H1 (cell line): ENCODE data around the gene SHANK2. TPM values are rescaled to one million over a fixed set of nuclear protein-coding genes. Genes with fewer than 3 reads are reported as not detected.

ENCODE experiments used
- CTCF ChIA-PET: fragments of 300-600 bp; sonication (Branson Sonifier 250); formaldehyde crosslinking; loops from one replicate; lab custom pipeline; 2021; ENCODE audit not compliant: partially characterized antibody; lab: Charles Lee
- POLR2A ChIA-PET: fragments of 300-600 bp; sonication (Branson Sonifier 250); formaldehyde crosslinking; loops from one replicate; lab custom pipeline; 2021; ENCODE audit warnings: inconsistent platforms; ENCODE audit not compliant: partially characterized antibody; lab: Charles Lee
- DNase-seq, 2 experiments: peaks; one replicate each; pipeline versions ENCODE4 v3.0.0 to v3.0.0-alpha.2; 2010 to 2022; ENCODE audit warnings: low spot score in 2 of 2, low read depth in 1 of 2, mixed read lengths in 1 of 2
- FAIRE-seq: peaks from 2 replicates; lab custom pipeline; 2011; peaks lifted over from hg19 to GRCh38; lab: Jason Lieb, UNC
- H2AFZ ChIP-seq: 2 replicates; pipeline ENCODE4 v1.8.1; 2012; ENCODE audit warnings: low read length, inconsistent platforms
- H2AK5ac ChIP-seq: 2 replicates; pipeline ENCODE4 v1.6.1; 2013; ENCODE audit warnings: low read depth, low read length
- H2BK120ac ChIP-seq: replicated peaks from 2 replicates; pipeline ENCODE3; 2013; ENCODE audit warnings: low read depth, low read length, inconsistent platforms
- H2BK12ac ChIP-seq: 2 replicates; pipeline ENCODE4 v1.6.1; 2013; ENCODE audit warnings: low read depth, low read length
- H2BK15ac ChIP-seq: 2 replicates; pipeline ENCODE4 v1.6.1; 2013; ENCODE audit warnings: low read length
- H2BK20ac ChIP-seq: 2 replicates; pipeline ENCODE4 v1.6.1; 2013; ENCODE audit warnings: low read length
- H2BK5ac ChIP-seq: 2 replicates; pipeline ENCODE4 v1.6.1; 2013; ENCODE audit warnings: low read depth, low read length
- H3K14ac ChIP-seq: 2 replicates; pipeline ENCODE4 v1.6.1; 2013; ENCODE audit warnings: inconsistent platforms; ENCODE audit not compliant: insufficient read length
- H3K18ac ChIP-seq: 2 replicates; pipeline ENCODE4 v1.6.1; 2013; ENCODE audit warnings: low read length; ENCODE audit errors: extremely low read depth
- H3K23ac ChIP-seq: 2 replicates; pipeline ENCODE4 v1.6.1; 2013; ENCODE audit warnings: inconsistent platforms; ENCODE audit not compliant: insufficient read length
- H3K23me2 ChIP-seq: 2 replicates; pipeline ENCODE4 v1.6.1; 2013; ENCODE audit warnings: low read depth, low read length
- H3K27ac ChIP-seq: 2 replicates; pipeline ENCODE4 v1.6.1; 2011; ENCODE audit warnings: low read depth, low read length, inconsistent platforms
- H3K27me3 ChIP-seq, 4 experiments: replicated peaks in 1 of 4; 1 replicate in 1 of 4; 2 replicates in 3 of 4; pipeline versions ENCODE4 v1.6.1 to v1.8.1; 2011 to 2013; ENCODE audit warnings: low read length in 3 of 4, mild to moderate bottlenecking in 3 of 4, inconsistent platforms in 2 of 4, mixed read lengths in 2 of 4, moderate library complexity in 1 of 4; ENCODE audit not compliant: control insufficient read depth in 3 of 4, insufficient read depth in 3 of 4; ENCODE audit errors: extremely low read depth in 1 of 4
- H3K36me3 ChIP-seq, 4 experiments: 2 replicates each; pipeline versions ENCODE4 v1.6.1 to v1.8.1; 2011 to 2013; ENCODE audit warnings: mild to moderate bottlenecking in 4 of 4, low read length in 3 of 4, moderate library complexity in 2 of 4, control low read depth in 1 of 4, inconsistent platforms in 1 of 4; ENCODE audit not compliant: insufficient read depth in 4 of 4, control insufficient read depth in 2 of 4
- H3K4ac ChIP-seq: replicated peaks from 2 replicates; pipeline ENCODE3; 2013; ENCODE audit warnings: low read length, low read depth, mixed read lengths, inconsistent platforms; ENCODE audit not compliant: insufficient read length
- H3K4me1 ChIP-seq, 4 experiments: replicated peaks in 1 of 4; 1 replicate in 1 of 4; 2 replicates in 3 of 4; pipeline versions ENCODE4 v1.6.1 to v1.8.1; 2011 to 2013; ENCODE audit warnings: low read length in 3 of 4, inconsistent platforms in 2 of 4, mixed read lengths in 1 of 4; ENCODE audit not compliant: insufficient read depth in 4 of 4, control insufficient read depth in 3 of 4
- H3K4me2 ChIP-seq, 2 experiments: 2 replicates each; pipeline versions ENCODE4 v1.6.1 to v1.8.1; 2011 to 2013; ENCODE audit warnings: low read depth in 2 of 2, low read length in 2 of 2, control low read depth in 1 of 2, inconsistent platforms in 1 of 2, mild to moderate bottlenecking in 1 of 2; ENCODE audit not compliant: insufficient read depth in 1 of 2
- H3K4me3 ChIP-seq, 4 experiments: fragments of 200-600, 300-600 bp in 1 of 4; sonication (generic), shearing (Covaris generic), sonication (Bioruptor Twin) in 1 of 4; 2 replicates each; pipeline versions ENCODE4 v1.5.1 to v1.8.1; 2011 to 2016; ENCODE audit warnings: low read length in 4 of 4, low read depth in 3 of 4, control low read depth in 2 of 4, inconsistent platforms in 2 of 4, mild to moderate bottlenecking in 2 of 4, mixed read lengths in 1 of 4, moderate library complexity in 1 of 4; ENCODE audit not compliant: insufficient read depth in 2 of 4; ENCODE audit errors: extremely low read depth in 1 of 4
- H3K56ac ChIP-seq: replicated peaks from 2 replicates; pipeline ENCODE3; 2013; ENCODE audit warnings: low read depth, mild to moderate bottlenecking, mixed read lengths, low read length, inconsistent platforms; ENCODE audit not compliant: insufficient read length
- H3K79me1 ChIP-seq: 2 replicates; pipeline ENCODE4 v1.6.1; 2013; ENCODE audit warnings: low read depth, low read length, control low read depth
- H3K79me2 ChIP-seq, 2 experiments: 2 replicates each; pipeline versions ENCODE4 v1.6.1 to v1.8.1; 2012 to 2013; ENCODE audit warnings: low read length in 2 of 2, mild to moderate bottlenecking in 2 of 2, inconsistent platforms in 1 of 2; ENCODE audit not compliant: insufficient read depth in 2 of 2, control insufficient read depth in 1 of 2
- H3K9ac ChIP-seq, 4 experiments: replicated peaks in 1 of 4; 1 replicate in 1 of 4; 2 replicates in 3 of 4; pipeline versions ENCODE4 v1.6.1 to v1.8.1; 2011 to 2013; ENCODE audit warnings: low read depth in 3 of 4, low read length in 3 of 4, control low read depth in 2 of 4, mild to moderate bottlenecking in 2 of 4, moderate library complexity in 2 of 4, inconsistent platforms in 1 of 4; ENCODE audit errors: extremely low read depth in 1 of 4
- H3K9me3 ChIP-seq, 2 experiments: 2 replicates each; pipeline versions ENCODE4 v1.6.1 to v1.8.1; 2012 to 2013; ENCODE audit warnings: mild to moderate bottlenecking in 2 of 2, moderate library complexity in 2 of 2, control low read depth in 1 of 2, inconsistent platforms in 1 of 2, low read depth in 1 of 2, low read length in 1 of 2, mixed read lengths in 1 of 2; ENCODE audit not compliant: insufficient read depth in 2 of 2
- H4K20me1 ChIP-seq, 2 experiments: replicated peaks in 1 of 2; 2 replicates each; pipeline versions ENCODE3 to v1.8.1; 2011 to 2013; ENCODE audit warnings: inconsistent platforms in 2 of 2, low read length in 2 of 2, mild to moderate bottlenecking in 1 of 2; ENCODE audit not compliant: insufficient read depth in 2 of 2, control insufficient read depth in 1 of 2
- H4K5ac ChIP-seq: 2 replicates; pipeline ENCODE4 v1.6.1; 2013; ENCODE audit warnings: low read length, low read depth, mixed read lengths, inconsistent platforms; ENCODE audit not compliant: insufficient read length
- H4K8ac ChIP-seq: 2 replicates; pipeline ENCODE4 v1.8.0; 2013; ENCODE audit warnings: mild to moderate bottlenecking, moderate library complexity, low read length, inconsistent platforms; ENCODE audit not compliant: insufficient read depth; ENCODE audit errors: extremely low read depth
- H4K91ac ChIP-seq: replicated peaks from 2 replicates; pipeline ENCODE3; 2013; ENCODE audit warnings: low read length, mixed read lengths, inconsistent platforms; ENCODE audit not compliant: insufficient read length
- CBX5 ChIP-seq: fragments of 300-800, 300-1000 bp; sonication (generic); IDR thresholded peaks from 2 replicates; pipeline ENCODE4 v1.7.1; 2016; ENCODE audit warnings: antibody characterized with exemption, low read length, low read depth
- GABPA ChIP-seq: IDR thresholded peaks from 2 replicates; pipeline ENCODE4 v1.6.1; 2011; ENCODE audit warnings: mild to moderate bottlenecking, low read length, moderate library complexity, borderline replicate concordance; ENCODE audit not compliant: insufficient read depth
- JUN ChIP-seq: IDR thresholded peaks from 2 replicates; pipeline ENCODE4 v1.6.1; 2011; ENCODE audit warnings: low read depth, mild to moderate bottlenecking, improper control_type of control experiment, low read length
- KDM1A ChIP-seq: fragments of 200-600, 300-600 bp; sonication (generic); IDR thresholded peaks from 2 replicates; pipeline ENCODE4 v1.7.1; 2016; ENCODE audit warnings: mild to moderate bottlenecking, low read length, borderline replicate concordance
- NANOG ChIP-seq: IDR thresholded peaks from 2 replicates; pipeline ENCODE4 v1.6.1; 2011; ENCODE audit warnings: low read length, low read depth, mild to moderate bottlenecking, inconsistent platforms; ENCODE audit not compliant: insufficient read depth, poor library complexity, severe bottlenecking
- RNF2 ChIP-seq: fragments of 200-900, 300-1000 bp; sonication (generic); IDR thresholded peaks from 2 replicates; pipeline ENCODE4 v1.7.1; 2016; ENCODE audit warnings: borderline replicate concordance, low read depth, mild to moderate bottlenecking, antibody characterized with exemption, low read length; ENCODE audit not compliant: poor library complexity, severe bottlenecking; ENCODE audit errors: missing control alignments
- SIN3A ChIP-seq, 2 experiments: IDR thresholded peaks in 1 of 2; conservative IDR thresholded peaks in 1 of 2; 2 replicates each; pipeline ENCODE4 v1.6.1; 2011 to 2012; ENCODE audit warnings: low read length in 2 of 2, improper control_type of control experiment in 1 of 2, low read depth in 1 of 2, mild to moderate bottlenecking in 1 of 2
- ZNF274 ChIP-seq: IDR thresholded peaks from 2 replicates; pipeline ENCODE4 v1.7.0; 2012; ENCODE audit warnings: low read length, borderline replicate concordance; ENCODE audit errors: extremely low read depth
- WGBS, 2 experiments: shearing (Covaris generic) in 1 of 2; methylation state at CpG; one replicate each; pipeline versions ENCODE4 v1.1.6 to v1.1.7; 2013 to 2015; ENCODE audit warnings: low lambda C conversion rate in 2 of 2, mixed read lengths in 2 of 2, inconsistent platforms in 1 of 2, low coverage in 1 of 2, missing lambda C conversion rate in 1 of 2; ENCODE audit not compliant: insufficient replicate concordance in 2 of 2, insufficient coverage in 1 of 2, insufficient read length in 1 of 2; ENCODE audit errors: extremely low coverage in 1 of 2, missing lambda C conversion rate in 1 of 2; 5-methylcytosine and 5-hydroxymethylcytosine counted together
- polyA plus RNA-seq, 7 experiments: library from polyadenylated mRNA; depleted of rRNA in 3 of 7; stranded (reverse) in 5 of 7; unstranded in 2 of 7; fragments of >200 nt in 5 of 7; fragments of 200-250 nt in 2 of 7; gene quantifications; 1 replicate in 5 of 7; 2 replicates in 1 of 7; 4 replicates in 1 of 7; pipeline versions ENCODE4 v1.2.1 to v1.2.3, GENCODE V29; 2011 to 2013; ENCODE audit warnings: missing spikeins in 2 of 7, mixed read lengths in 2 of 7
- total RNA-seq: library from RNA; stranded (reverse); fragmentation: NEBNext Ultra II Directional; extraction: Animal tissue kit (Norgen Biotek cat#: 25700); gene quantifications from 2 replicates; pipeline ENCODE4 v1.2.1, GENCODE V29; 2021
- TF ChIP-seq, protein P1 (sequence below): IDR thresholded peaks from 2 replicates; pipeline ENCODE4 v1.6.1; 2011; ENCODE audit warnings: low read depth, mild to moderate bottlenecking, low read length; ENCODE audit not compliant: insufficient read depth

Gene SHANK2
- total and polyA plus RNA-seq, 2 of the 8 experiments (the other 6 are each of a cell fraction or from before 2014, with no cell fraction given): 10.1 to 54.2 TPM

DNA sequence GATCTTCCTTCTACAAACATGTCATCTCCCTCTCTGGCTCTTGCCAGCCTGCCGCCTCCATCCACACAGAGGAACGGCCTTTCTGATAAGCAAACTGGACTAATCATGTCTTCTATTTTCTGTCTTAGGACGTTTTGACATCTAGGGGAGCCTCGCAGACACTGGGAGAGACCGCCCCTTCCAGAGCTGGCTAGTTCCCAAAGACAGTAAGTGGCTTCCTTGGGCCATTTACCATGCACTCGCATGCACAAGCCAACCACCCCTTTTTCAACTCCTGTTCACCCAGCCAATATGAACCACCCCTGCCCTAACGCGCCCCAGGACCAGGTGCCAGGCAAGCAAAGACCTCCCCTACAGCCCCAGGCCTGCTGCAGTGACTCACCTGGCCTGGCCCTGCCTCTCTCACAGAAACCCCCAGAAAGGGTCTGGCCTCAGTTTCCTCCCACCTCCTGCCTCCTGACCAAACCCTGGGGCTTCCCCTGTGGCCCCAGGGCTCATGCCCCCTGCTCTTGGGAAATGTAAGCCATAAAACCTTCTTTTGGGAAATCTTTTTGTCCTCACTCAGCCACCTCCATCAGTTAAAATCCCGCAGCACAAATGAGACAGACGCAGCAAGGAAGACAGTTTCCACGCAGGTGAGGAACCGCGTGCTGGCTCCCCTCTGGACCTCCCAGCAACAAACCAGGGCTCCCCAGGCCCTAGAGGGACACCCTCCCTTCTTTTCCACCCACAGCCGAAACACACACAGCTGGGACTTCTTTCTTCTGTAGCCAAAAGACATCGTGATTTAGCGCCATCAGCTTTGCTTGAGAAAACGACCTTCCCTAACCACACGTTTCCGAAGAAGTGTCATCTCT, 38.5 kb downstream of the SHANK2 start:
- Histone ChIP-seq H3K4me2 (no peak overlapping the region), H2AK5ac (no peak overlapping the region), H4K5ac (no peak overlapping the region), H3K4ac (no peak overlapping the region), H3K14ac (no peak overlapping the region), H3K79me1 (peaks cover 15% of the 10 kb centered on the region; the same call in 1 of the 2 replicates), H4K20me1 (peaks cover 17 to 20% of the 10 kb centered on the region in 2 experiments), H2BK15ac (no peak overlapping the region), H2BK5ac (no peak overlapping the region), H3K18ac (no peak overlapping the region; the same call in 1 of the 2 replicates), H3K4me3 (no peak overlapping the region), H2BK120ac (no peak overlapping the region), H3K27me3 (no peaks in the 10 kb centered on the region), H3K4me1 (peaks cover 2 to 16% (median 5%) of the 10 kb centered on the region in 4 experiments; a peak in 6 of 7 replicates), H2BK12ac (0 out of 2 replicates have a peak overlapping the region, but pooled peaks have one; percentile 9), H4K8ac (no peak overlapping the region; the same call in 1 of the 2 replicates), H4K91ac (no peak overlapping the region), H3K56ac (no peak overlapping the region), H3K79me2 (peaks cover 3 to 61% of the 10 kb centered on the region in 2 experiments), H3K23ac (no peak overlapping the region), H3K27ac (no peak overlapping the region), H3K9ac (no peak overlapping the region), H2AFZ (no peak overlapping the region), H3K23me2 (no peaks in the 10 kb centered on the region), H3K9me3 (peaks cover 0 to 3% of the 10 kb centered on the region in 2 experiments; a peak in 1 of 4 replicates), H2BK20ac (no peak overlapping the region), H3K36me3 (peaks cover 0 to 5% (median 0%) of the 10 kb centered on the region in 4 experiments; a peak in 1 of 8 replicates)
- ChIA-PET POLR2A (interaction anchor here (1.7 kb wide), 1 partner anchor 21 kb away, joined by 5 read pairs; no protein-coding TSS in a partner anchor), CTCF (interaction anchor here (0.6 kb wide), 1 partner anchor 38 kb away, joined by 3 read pairs; no protein-coding TSS in a partner anchor)
- 90% methylated on average over 17 of the region's 19 CpGs; no CpG with 5 or more reads in 1 of the 2 experiments for WGBS, 2 experiments
- FAIRE-seq (no peak), DNase-seq (no peak)
- TF ChIP-seq RNF2 (no peak), NANOG (no peak), GABPA (no peak), CBX5 (no peak), JUN (no peak), KDM1A (no peak), ZNF274 (no peak), SIN3A (conservative IDR thresholded peaks at IDR 0.05 in 1 of 2, IDR thresholded peaks at IDR 0.05 in 1 of 2; ENCODE audit: low read depth in 1 of 2, low read length in 2 of 2) (no peak)
- TF ChIP-seq, protein P1, sequence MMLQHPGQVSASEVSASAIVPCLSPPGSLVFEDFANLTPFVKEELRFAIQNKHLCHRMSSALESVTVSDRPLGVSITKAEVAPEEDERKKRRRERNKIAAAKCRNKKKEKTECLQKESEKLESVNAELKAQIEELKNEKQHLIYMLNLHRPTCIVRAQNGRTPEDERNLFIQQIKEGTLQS: no peak
